ENCODE measurements around the gene OS9. TPM values are rescaled to one million over a fixed set of nuclear protein-coding genes. Genes with fewer than 3 reads are reported as not detected.

OS9 gene
- total RNA-seq, 2 experiments from 2014 or later, result 108 to 112 TPM

DNA sequence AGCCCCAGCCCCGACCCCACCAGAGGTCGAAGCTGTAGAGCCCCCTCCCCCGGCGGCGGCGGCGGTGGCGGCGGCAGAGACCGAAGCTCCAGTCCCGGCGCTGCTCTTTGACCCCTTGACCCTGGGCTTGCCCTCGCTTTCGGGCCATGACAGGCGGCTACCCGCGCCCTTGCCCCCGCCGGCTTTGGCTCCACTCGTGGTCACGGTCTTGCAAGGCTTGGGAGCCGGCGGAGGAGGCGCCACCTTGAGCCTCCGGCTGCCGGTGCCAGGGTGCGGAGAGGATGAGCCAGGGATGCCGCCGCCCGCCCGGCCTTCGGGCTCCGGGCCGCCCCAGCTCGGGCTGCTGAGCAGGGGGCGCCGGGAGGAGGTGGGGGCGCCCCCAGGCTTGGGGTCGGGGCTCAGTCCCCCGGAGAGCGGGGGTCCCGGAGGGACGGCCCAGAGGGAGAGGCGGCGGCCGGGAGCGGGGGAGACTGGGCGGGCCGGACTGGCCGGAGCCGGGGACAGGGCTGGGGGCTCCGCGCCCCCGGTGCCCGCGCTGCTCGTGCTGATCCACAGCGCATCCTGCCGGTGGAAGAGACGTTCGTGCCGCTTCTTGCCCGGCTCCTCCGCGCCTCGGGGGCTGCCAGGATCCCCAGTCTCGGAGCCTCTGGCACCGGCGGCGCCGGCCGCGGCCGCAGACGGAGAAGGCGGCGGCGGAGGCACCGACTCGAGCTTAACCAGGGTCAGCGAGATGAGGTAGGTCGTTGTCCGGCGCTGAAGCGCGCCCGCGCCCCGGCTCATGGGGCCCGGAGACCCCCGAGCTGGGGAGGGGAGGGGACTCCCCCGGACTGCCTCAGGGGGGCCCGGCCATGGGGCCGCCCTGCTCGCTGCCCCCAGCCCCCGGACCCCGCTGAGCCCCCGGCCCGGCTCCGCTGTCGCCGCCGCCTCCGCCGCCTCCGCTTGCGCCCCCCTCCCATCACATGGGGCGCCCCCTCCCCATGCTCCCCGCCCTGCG is 43.8 kb downstream of the OS9 start:
- no peaks in the 10 kb centered on the region for H3K9me3 Mint-ChIP-seq
- H3K27me3 ChIP-seq (ENCODE audit: control insufficient read depth in 1 of 2, insufficient read depth in 2 of 2, low read length in 2 of 2), result no peaks in the 10 kb centered on the region
- H3K4me3 ChIP-seq (ENCODE audit: low read length), result no peak overlapping the region
- no peak overlapping the region for H3K4me3 Mint-ChIP-seq
- ChIA-PET POLR2A (interaction anchor here (1.0 kb wide), 1 partner anchor 12 kb away, joined by 3 read pairs; no protein-coding TSS in a partner anchor), CTCF (no interaction called here)
- TF ChIP-seq, protein P1, sequence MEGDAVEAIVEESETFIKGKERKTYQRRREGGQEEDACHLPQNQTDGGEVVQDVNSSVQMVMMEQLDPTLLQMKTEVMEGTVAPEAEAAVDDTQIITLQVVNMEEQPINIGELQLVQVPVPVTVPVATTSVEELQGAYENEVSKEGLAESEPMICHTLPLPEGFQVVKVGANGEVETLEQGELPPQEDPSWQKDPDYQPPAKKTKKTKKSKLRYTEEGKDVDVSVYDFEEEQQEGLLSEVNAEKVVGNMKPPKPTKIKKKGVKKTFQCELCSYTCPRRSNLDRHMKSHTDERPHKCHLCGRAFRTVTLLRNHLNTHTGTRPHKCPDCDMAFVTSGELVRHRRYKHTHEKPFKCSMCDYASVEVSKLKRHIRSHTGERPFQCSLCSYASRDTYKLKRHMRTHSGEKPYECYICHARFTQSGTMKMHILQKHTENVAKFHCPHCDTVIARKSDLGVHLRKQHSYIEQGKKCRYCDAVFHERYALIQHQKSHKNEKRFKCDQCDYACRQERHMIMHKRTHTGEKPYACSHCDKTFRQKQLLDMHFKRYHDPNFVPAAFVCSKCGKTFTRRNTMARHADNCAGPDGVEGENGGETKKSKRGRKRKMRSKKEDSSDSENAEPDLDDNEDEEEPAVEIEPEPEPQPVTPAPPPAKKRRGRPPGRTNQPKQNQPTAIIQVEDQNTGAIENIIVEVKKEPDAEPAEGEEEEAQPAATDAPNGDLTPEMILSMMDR (IDR thresholded peaks at IDR 0.05), result no peak
- peaks cover 63% of the 10 kb centered on the region for H3K36me3 Mint-ChIP-seq (ENCODE audit: low read depth)
- peaks cover 66% of the 10 kb centered on the region for H3K36me3 ChIP-seq (ENCODE audit: insufficient read depth, low read length)
- peaks cover 57% of the 10 kb centered on the region for H3K4me1 Mint-ChIP-seq (ENCODE audit: low read depth)
- H3K4me1 ChIP-seq (ENCODE audit: insufficient read depth, low read length), result peaks cover 57% of the 10 kb centered on the region
- no peak overlapping the region for H3K27ac Mint-ChIP-seq
- H3K9me3 ChIP-seq (ENCODE audit: control insufficient read depth in 1 of 2, insufficient read depth in 1 of 2, low read length in 2 of 2), result no peaks in the 10 kb centered on the region
- no peak overlapping the region for H3K27ac ChIP-seq (ENCODE audit: low read depth in 1 of 2, low read length in 2 of 2)
- no peaks in the 10 kb centered on the region for H3K27me3 Mint-ChIP-seq
- ATAC-seq (ENCODE audit: poor library complexity) (no peak), DNase-seq (no peak)
- intact Hi-C loops (cut with DNase I, micrococcal nuclease), result loop anchor here in 1 of 2 experiments (2.0 to 5.0 kb wide), 2 partner anchors 19 to 40 kb away; no protein-coding TSS in a partner anchor

DNA sequence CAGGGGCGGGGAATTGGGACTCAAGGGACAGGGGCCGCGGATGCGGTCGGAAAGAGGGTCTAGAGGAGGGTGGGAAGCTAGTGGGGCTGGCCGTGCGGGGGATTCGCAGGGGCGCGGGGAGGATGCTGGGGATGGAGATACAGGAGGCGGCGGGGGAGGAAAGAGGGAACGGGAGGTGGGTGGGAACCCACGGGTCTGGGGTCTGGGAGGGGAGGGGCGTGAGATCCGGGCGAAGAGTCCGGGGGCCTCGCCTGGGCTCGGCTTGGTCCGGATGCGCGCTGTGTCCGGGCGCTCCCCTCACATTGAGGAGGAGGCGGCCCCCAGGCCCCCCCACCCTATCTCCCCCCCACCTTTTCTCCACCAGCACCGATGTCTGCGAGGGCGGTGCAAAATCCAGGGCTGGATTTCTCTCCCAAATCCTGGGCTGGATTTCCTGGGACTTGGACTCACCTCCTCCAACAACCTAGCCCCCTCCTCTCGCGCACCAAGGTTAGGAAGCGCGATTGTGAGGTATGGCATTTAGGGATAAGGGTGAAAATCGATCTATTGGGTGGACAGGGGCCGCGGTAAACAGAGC is 44.8 kb downstream of the OS9 start, which contains the start of gene AGAP2:
TSS of gene AGAP2 (minus strand) at position 82 of the 577 bp plus-strand sequence. CDS start 496 bp downstream, outside the sequence.
- ChIA-PET POLR2A (no interaction called here), CTCF (no interaction called here)
- H3K27me3 ChIP-seq (ENCODE audit: control insufficient read depth in 1 of 2, insufficient read depth in 2 of 2, low read length in 2 of 2), result no peaks in the 10 kb centered on the region
- DNase-seq (no peak), ATAC-seq (ENCODE audit: poor library complexity) (no peak)
- H3K36me3 ChIP-seq (ENCODE audit: insufficient read depth, low read length), result peaks cover 57% of the 10 kb centered on the region
- H3K4me1 ChIP-seq (ENCODE audit: insufficient read depth, low read length), result peaks cover 58% of the 10 kb centered on the region
- H3K4me3 Mint-ChIP-seq, result peak within 1 kb of the TSS; percentile 50
- H3K36me3 Mint-ChIP-seq (ENCODE audit: low read depth), result peaks cover 53% of the 10 kb centered on the region
- no peaks in the 10 kb centered on the region for H3K9me3 Mint-ChIP-seq
- no peak within 1 kb of the TSS for H3K4me3 ChIP-seq (ENCODE audit: low read length)
- H3K27ac Mint-ChIP-seq, result peak within 1 kb of the TSS; percentile 94
- H3K27ac ChIP-seq (ENCODE audit: low read depth in 1 of 2, low read length in 2 of 2), result peak within 1 kb of the TSS; percentile 35 to 83
- intact Hi-C loops (cut with DNase I, micrococcal nuclease), result loop anchor here in 1 of 2 experiments (2.0 to 5.0 kb wide), 2 partner anchors 20 to 41 kb away; no protein-coding TSS in a partner anchor
- no peaks in the 10 kb centered on the region for H3K9me3 ChIP-seq (ENCODE audit: control insufficient read depth in 1 of 2, insufficient read depth in 1 of 2, low read length in 2 of 2)
- no peaks in the 10 kb centered on the region for H3K27me3 Mint-ChIP-seq
- TF ChIP-seq, protein P1 (IDR thresholded peaks at IDR 0.05), result no peak
- H3K4me1 Mint-ChIP-seq (ENCODE audit: low read depth), result peaks cover 59% of the 10 kb centered on the region

DNA sequence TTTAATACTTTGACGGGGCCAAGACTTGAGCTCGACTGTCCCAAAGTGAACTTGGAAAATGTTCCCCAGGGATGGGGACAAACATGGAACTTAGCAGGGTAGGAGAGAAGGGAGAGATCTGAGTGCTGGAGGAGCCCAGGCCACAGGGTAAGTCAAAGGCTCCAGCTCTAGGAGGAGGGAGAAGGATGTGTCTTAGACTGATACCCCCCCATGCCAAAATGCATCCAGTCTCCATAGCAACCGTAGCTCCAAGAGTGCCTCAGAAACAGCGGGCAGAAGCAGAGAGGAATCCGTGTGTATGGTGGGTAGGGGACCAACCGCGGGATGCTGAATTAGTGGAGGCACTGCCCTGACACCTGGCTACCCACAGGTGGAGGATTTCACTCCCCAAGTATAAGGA is 45.5 kb downstream of the OS9 start:
- peak overlapping the region; percentile 50 for H3K4me3 Mint-ChIP-seq
- TF ChIP-seq, protein P1 (IDR thresholded peaks at IDR 0.05), result no peak
- no peaks in the 10 kb centered on the region for H3K9me3 ChIP-seq (ENCODE audit: control insufficient read depth in 1 of 2, insufficient read depth in 1 of 2, low read length in 2 of 2)
- H3K27ac Mint-ChIP-seq, result peak overlapping the region; percentile 94
- peaks cover 64% of the 10 kb centered on the region for H3K4me1 ChIP-seq (ENCODE audit: insufficient read depth, low read length)
- peaks cover 64% of the 10 kb centered on the region for H3K4me1 Mint-ChIP-seq (ENCODE audit: low read depth)
- H3K27ac ChIP-seq (ENCODE audit: low read depth in 1 of 2, low read length in 2 of 2), result peak overlapping the region in 1 of 2 donors; percentile 83
- peaks cover 50% of the 10 kb centered on the region for H3K36me3 ChIP-seq (ENCODE audit: insufficient read depth, low read length)
- no peaks in the 10 kb centered on the region for H3K27me3 ChIP-seq (ENCODE audit: control insufficient read depth in 1 of 2, insufficient read depth in 2 of 2, low read length in 2 of 2)
- CTCF ChIA-PET, result no interaction called here
- H3K36me3 Mint-ChIP-seq (ENCODE audit: low read depth), result peaks cover 50% of the 10 kb centered on the region
- H3K4me3 ChIP-seq (ENCODE audit: low read length), result no peak overlapping the region
- no peak for ATAC-seq (ENCODE audit: poor library complexity)
- POLR2A ChIA-PET, result interaction anchor here (0.8 kb wide), 1 partner anchor 19 kb away, joined by 3 read pairs; no protein-coding TSS in a partner anchor
- intact Hi-C loops (cut with DNase I, micrococcal nuclease), result loop anchor here in 1 of 2 experiments (2.0 to 5.0 kb wide), 2 partner anchors 21 to 42 kb away; no protein-coding TSS in a partner anchor
- H3K27me3 Mint-ChIP-seq, result no peaks in the 10 kb centered on the region
- no peaks in the 10 kb centered on the region for H3K9me3 Mint-ChIP-seq
- no peak for DNase-seq
